Right kidney (tissue), 1 donor: ENCODE data around the gene TOP1.

Source experiments
- DNase-seq: peaks from one replicate; pipeline ENCODE4 v3.0.0-alpha.2; 2016

Gene TOP1

GRCh38 chr20:41145821-41146620, 117.4 kb downstream of the TOP1 start:
- no peak for DNase-seq

- no peak for DNase-seq
Observed at GRCh38 chr20:41147767-41148191, 119.2 kb downstream of the TOP1 start.

DNA sequence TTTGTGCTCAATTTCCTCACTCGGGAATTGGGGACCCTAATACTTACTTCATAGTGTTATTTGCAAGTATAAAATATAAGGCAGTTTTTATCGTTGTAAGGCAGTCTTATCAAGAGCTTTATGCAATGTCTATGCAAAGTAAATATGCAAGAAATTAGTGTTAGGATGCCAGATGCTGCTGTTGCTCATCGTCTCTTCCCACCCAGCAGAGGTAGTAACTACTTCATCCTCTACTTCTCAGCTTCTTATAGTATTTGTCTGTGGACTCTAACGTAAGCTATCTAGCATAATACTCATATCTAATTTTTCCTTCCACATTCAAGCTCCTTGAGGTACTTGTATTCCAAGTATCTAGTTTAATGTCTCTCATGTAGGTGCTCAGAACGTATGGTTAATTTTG, 120.3 kb downstream of the TOP1 start:
- DNase-seq: no peak

DNA sequence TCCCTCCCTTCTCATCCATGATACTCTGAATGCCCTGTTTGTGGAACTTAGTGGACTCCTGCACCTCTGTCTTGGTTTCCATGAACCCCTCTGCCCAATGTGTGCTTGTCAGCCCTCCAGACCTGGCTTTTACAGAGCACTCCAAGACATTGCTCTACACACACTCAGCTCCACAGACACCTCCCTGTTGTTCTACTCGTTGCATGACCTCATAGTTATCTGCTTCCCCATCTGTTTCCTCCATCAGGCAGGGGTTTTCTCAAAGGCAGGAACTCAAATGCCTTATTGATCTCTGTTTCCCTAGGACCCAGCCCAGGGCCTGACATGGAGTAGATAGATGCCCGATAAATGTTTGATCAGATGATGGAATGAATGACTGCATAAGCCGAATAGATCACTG, 122.0 kb downstream of the TOP1 start:
- DNase-seq: no peak

DNA sequence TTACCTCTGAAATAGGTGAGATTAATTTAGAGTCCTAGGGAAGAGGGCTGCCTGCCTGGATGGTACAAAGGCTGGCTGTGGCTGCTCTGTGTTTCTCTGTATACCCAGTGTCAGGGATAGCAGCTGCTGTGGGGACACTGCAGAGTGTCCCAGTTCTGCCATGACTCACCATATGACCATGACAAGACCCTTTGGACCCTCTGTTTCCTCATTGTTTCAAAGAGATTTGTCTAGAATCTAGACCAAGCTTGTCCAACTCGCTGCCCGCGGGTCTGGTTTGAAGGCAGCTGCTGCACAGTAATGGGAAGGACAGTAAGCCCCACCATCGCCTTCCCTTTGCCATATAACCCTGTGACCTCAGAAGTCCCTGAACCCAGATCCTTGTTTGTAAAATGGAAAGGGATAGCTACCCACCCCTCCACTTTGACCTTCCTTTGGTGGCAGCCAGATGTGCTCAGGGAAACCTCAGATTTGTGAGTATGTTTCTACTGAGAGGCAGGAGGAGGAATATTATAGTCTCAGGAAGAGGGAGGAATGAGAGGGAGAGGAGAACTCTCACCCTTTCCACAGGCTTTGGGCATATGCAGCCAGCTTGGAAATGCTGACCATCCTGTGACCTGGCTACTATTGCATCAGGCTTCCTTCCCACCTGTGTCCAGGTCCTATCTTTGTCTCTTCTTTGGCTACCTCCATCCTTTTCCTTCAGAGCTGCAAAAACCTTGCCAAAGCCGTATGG, 122.7 kb downstream of the TOP1 start:
- DNase-seq: no peak

DNA sequence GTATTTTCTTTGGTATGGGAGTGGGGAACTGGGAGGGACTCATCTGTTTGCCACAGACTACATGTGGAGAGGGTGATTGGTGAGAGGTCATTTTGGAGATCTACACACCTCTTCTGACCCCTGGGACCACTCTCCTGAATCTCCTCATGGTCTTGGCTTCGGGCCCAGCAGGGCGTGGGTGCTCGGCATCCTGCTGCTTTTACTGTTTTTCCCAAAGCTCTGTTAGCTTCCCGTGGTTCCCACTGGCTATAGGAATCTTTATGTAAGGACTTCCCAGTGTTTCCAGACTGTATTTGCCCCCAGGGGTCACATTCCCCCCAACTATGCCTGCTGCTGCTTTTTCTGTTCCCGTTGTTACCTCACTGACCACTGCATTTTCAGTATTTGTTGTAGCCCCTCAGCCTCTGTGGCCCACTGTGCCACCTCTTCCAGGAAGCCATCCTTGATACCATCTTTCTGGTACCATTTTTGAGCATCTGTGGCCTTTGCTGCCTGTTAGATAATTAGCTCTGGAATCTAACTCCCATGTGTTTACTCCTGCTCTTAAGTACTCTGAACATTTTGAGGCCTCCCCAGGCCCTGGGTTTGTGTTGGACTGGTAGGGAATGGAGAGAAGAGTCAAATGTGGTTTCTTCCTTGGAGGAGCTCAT, 123.6 kb downstream of the TOP1 start:
- DNase-seq: no peak

DNA sequence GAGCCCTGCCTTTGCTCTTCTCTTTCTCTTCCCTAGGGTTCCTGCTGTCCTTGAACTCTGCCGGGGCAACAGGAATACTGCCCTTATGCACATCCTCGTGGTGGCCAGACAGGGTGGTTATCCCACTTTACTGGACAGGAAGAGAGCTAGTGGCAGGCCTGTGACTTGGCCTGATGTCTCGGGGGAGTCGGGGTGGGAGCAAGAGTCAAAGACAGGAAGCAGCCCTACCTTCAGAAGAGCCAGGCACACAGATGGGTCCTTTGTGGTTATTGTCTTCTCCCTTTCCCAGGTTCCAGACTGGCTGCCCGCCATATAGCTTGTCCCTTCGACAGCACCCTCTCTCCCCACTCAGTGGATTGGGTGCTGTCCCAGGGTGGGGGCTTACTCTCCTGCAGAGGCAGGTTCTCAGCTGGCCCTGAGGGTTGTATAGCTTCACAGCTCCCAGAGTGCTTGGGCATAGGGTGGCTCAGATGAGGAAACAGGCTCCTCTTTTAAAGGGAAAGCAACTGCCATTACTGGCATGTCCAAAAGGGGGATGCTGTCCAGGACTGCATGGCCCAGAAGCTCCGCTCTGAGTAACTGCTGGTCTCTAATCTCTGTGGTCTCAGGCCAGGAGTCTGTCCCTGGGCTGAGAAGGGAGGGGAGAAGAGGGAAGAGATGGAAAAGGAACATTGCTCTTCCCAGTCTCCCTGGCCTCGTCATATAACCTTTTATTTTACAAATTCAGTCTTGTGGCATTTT, 126.0 kb downstream of the TOP1 start:
- DNase-seq: no peak

GRCh38 chr20:41155261-41155660, 126.6 kb downstream of the TOP1 start:
- DNase-seq: no peak

DNA sequence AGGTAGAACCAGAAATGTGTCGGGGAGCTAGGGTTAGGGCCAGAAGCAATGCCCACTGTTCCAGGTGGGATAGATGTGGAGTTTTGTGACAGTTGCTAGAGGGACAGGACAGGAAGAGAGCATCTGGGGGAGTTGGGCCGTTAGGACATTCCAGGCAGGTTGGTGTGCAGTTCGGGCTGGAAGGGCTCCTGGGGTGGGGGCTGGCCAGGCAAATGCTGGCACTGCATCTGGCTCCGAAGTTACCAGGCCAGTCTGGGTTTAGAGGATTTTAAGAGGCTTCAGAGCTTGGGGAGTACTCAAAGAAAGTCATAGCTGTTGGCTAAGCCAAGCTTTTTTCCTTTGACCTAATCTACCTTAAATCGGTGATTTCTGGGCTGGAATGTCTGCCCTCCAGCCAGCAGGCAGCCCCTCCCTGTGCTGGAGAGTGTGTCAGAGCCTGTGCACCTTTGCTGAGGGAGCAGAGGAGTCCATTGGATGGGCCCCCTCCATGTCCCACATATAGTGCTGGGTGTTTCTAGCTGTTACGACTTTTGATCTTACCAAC, 129.5 kb downstream of the TOP1 start:
- DNase-seq: no peak

DNA sequence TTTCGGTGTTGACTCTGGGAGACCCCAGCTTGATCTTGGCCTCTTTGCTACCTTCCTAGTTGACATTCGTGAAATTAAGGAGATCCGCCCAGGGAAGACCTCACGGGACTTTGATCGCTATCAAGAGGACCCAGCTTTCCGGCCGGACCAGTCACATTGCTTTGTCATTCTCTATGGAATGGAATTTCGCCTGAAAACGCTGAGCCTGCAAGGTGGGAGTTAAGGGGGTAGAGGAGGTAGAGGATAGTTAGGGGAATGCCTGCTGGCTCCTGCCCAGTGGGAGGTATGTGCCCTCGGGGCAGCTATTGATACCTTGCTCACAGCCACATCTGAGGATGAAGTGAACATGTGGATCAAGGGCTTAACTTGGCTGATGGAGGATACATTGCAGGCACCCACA, 130.9 kb downstream of the TOP1 start:
- DNase-seq: no peak

- DNase-seq: no peak
Observed at GRCh38 chr20:41160686-41161085, 132.1 kb downstream of the TOP1 start.

- DNase-seq: no peak
Observed at GRCh38 chr20:41161886-41162285, 133.3 kb downstream of the TOP1 start.

DNA sequence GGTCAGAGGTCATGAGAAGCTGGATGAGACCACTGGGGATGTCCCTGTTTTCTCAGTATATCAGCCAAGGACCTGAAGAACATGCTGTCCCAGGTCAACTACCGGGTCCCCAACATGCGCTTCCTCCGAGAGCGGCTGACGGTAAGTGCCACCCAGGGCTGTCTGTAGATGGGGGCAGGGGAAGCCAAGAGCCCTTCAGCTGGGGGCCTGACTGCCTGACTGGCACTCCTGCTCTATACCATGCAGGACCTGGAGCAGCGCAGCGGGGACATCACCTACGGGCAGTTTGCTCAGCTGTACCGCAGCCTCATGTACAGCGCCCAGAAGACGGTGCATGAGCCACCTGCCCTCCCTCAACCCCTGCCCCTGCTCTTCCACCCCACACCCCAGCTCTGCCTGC, 133.8 kb downstream of the TOP1 start:
- no peak for DNase-seq

DNA sequence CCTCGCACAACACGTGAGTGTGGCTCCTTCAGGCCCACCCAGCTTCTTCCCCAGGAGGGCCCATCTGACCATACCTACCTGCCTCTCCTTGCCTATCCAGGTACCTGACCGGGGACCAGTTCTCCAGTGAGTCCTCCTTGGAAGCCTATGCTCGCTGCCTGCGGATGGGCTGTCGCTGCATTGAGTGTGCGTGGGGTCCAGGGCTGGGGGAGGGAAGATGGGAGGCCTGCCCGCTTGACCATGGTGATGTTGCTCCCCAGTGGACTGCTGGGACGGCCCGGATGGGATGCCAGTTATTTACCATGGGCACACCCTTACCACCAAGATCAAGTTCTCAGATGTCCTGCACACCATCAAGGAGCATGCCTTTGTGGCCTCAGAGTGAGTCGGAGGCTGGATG, 135.2 kb downstream of the TOP1 start:
- DNase-seq: no peak

DNA sequence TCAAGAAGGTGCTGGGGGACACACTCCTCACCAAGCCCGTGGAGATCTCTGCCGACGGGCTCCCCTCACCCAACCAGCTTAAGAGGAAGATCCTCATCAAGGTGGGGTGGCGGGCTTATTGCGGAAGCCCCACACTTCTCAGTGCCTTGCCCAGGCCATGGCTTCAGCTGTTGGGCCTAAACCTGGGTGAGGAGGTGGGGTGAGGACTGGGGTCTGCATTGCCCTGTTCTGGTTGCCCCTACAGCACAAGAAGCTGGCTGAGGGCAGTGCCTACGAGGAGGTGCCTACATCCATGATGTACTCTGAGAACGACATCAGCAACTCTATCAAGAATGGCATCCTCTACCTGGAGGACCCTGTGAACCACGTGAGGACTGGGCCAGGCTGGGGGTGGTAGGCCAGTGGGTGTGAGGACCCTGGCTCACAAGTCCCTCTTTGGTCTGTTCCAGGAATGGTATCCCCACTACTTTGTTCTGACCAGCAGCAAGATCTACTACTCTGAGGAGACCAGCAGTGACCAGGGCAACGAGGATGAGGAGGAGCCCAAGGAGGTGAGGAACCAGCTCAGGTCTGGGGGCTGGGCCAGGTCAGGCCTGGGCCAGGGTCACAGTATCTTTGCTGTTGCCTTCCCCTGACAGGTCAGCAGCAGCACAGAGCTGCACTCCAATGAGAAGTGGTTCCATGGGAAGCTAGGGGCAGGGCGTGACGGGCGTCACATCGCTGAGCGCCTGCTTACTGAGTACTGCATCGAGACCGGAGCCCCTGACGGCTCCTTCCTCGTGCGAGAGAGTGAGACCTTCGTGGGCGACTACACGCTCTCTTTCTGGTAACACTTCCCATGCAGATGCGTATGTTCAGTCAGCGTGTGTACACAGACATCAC, 136.6 kb downstream of the TOP1 start:
- DNase-seq: no peak

- no peak for DNase-seq
Observed at GRCh38 chr20:41166201-41167117, 137.8 kb downstream of the TOP1 start.

GRCh38 chr20:41167118-41167470, 138.5 kb downstream of the TOP1 start:
- DNase-seq: no peak

DNA sequence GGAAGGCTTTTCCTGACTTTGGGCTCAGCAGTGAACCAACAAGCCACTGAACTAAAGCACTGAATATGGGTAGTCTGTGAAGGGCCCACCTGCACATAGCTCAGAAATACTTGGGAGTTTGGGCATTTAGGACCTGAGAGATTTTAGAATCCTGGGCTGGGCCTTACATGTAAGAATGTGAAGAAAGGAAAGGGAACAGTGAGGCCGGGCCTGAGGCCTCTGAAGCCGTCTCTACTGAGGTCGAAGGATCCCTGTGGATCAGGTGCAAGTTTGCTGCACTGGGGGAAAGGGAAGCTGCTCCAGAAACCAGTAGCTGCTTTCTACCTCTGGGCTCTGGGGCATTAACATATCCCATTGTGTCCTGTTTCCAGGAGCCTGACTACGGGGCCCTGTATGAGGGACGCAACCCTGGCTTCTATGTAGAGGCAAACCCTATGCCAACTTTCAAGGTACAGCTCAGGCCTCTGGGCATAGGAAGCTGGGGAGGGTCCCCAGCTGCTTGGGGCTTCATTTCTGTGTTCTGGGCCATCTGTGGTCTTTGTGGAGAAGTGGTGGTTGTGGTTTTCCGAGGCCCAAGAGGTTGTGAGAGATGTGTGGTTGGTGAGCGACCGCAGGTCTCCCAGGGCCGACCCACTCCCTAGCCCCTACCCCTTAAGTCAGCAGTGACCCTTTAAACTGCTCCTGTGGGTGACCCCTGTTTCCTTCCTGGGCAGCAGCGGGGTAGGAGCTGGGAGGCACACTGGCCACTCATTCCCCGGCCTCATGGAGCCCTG, 139.0 kb downstream of the TOP1 start:
- no peak for DNase-seq
